Activated CD8-positive, alpha-beta memory T cell treated with anti-CD3 and anti-CD28 coated beads, Interleukin-2, amount 50 U/mL, for 24 hours (primary cell): ENCODE measurements around the gene SLC25A21.

Experiments used
- DNase-seq: peaks from one replicate; pipeline ENCODE4 v3.0.0-alpha.2; 2020; ENCODE audit errors: extremely low read depth

SLC25A21 gene

DNA sequence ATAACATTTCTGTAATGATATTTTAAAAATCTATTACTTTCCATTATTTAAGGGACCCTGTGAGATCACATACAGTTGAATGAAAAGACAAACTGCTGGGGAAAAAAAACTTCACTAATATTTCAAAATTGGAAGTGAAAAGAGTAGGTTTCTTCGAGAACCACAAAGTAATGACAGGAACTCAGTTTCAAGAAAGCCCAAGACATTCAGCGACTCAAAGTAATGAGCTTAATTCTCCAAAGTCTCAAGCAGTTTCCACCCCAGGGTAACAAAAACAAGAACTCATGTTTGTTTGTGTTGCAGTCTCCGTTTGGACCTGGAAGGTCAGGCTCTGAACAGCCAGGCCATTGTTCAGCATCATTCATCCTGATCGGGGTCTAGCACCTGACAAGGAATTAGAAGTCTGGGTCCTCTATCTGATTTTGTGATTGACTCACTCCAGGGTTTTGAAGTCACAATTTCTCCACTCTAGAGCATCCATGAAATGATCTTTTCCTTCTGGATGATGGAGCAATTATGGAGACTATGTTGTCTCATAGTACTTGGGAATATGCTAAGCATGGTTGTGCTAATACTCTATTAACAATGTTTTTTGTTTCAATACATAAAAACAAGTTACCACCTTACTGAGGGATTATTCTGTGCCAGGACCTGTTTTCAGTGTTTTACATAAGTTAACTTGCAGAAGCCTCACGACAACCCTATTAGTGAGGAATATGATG lies 126.9 kb downstream of the SLC25A21 start:
- DNase-seq, result no peak

DNA sequence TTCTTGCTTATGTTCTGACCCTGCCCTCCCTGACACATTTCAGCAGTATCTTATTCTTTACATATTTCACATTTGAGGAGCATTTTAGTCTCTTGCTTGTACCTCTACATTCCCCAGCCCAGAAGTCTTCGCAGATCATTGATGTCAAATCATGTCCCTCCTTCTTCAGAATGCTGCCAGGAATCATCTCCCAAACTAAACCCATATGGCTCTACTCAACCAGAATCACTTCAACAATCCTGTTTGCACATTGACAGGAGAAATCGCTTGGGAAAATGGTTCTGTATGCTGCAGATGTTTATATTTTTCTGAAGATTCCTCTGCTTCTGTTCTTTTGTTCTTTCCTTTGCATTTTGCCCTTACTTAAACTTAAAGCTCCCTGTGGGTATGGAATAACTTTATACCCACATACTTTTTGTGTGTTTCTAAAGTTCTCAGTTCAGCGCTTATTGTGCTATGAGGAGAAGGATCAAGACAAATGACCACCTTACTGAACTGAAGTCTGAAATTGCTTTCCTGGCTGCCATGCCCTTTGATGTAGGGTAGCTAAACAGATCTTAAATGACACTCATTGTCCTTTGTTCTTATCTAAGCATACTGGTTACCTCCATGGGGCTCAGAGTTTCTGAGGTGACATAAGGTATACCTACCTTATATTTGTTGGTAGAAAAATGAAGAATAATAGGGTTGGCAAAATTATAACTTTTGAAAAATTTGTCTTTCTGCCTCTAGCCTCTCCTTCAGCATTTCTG lies 134.6 kb downstream of the SLC25A21 start:
- no peak for DNase-seq

DNA sequence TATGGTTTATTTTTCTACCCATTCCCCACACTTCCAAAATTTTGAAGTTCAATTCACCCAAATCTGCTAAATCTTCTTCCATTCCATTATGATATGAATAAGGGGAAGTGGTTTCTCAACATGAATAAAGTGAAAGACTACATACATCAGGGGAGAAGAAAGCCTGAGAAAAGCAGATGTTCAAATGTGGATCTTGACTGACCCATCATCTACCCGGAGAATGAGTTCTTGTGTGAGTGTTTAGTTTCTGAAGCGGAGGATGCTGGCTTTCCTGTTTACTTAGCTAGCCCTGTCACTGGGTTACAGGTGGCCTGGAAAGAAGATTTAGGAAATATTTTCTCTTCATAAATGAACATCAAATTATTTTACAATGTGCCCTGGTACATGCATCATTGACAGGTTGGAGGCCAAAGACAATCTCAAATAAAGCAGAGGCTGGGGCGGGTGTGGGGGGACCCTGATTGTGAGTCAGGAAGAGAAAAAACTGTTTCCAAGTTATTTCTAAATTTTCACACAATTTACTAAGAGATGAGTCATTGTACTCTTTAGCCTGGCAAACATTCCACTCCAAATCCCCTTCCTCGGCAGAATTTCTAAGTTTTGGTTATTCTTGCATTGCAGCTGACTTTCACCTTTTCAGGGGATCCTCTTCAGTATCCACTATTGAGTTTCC lies 135.6 kb downstream of the SLC25A21 start:
- DNase-seq, result no peak

DNA sequence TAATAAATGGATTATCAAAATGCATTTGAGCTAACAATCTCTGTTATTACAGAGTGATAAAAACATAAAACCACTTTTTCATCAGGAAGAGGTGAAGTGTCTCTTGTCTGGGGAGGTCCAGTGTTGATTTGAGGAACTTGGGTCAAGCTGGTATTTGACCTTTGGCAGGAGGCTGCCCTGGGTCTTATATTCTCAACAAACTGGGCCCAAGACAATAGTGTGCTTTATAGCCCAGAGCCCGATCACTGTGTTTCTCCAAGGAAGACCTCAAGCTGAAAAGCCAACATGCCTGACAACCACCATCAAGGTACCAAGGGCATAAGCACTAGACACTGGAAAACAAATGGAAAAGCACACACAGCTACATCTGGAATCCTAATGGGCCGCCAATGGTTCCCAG lies 137.0 kb downstream of the SLC25A21 start:
- DNase-seq, result no peak

DNA sequence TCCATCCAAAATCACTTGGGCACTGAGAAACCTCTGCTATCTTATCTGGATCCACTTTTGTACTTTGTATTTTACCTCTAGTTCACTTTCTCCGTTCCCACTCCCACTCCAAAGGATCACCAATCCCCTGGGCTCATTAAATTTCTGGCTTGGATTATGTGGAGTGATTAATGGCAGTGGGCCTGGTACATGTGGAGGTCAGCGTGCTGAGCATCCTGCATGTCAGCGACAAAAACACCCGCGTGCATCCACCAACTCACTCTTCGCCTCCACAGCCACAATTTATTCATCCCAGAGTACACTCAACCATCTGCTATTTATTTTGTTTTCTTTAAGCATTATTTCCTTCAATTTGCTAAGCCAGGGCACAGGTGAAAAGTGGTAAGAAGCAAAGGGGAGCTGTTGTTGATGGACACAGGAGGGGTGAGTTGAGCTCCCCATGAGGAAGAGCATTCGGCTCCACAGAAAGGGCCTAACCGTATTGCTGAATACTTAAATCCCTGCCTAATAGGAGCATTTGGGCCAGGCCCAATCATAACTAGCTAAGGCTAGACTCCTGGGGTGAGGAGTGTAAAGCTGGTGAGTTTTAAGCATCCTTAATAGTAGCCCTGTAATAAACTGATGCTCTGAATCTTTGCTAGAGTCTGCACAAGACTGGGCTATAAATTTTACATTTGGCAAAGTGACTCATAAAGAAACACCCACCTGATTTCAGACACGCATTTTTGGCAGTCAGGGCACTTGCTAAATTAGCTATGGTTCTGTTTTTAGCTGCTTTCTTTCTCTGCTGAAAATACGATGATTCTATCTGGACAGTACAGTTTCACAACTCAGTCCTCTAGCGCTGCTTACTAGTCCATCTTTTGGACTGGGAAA lies 137.8 kb downstream of the SLC25A21 start:
- DNase-seq, result no peak

DNA sequence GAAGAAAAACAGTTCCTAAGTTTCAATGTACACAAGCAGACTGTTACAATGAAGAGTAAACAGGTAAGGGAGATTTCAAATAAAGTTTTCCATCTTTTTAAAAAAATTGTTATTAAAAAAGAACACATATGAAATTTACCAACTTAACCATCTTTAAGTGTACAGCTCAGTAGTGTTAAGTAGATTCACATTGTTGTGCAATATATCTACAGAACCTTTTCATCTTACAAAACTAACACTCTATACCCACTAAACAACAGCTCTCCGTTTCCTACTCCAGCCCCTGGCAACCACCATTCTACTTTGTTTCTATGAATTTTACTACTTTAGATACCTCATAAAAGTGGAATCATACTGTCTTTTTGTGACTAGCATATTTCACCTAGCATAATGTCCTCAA lies 139.5 kb downstream of the SLC25A21 start:
- no peak for DNase-seq

DNA sequence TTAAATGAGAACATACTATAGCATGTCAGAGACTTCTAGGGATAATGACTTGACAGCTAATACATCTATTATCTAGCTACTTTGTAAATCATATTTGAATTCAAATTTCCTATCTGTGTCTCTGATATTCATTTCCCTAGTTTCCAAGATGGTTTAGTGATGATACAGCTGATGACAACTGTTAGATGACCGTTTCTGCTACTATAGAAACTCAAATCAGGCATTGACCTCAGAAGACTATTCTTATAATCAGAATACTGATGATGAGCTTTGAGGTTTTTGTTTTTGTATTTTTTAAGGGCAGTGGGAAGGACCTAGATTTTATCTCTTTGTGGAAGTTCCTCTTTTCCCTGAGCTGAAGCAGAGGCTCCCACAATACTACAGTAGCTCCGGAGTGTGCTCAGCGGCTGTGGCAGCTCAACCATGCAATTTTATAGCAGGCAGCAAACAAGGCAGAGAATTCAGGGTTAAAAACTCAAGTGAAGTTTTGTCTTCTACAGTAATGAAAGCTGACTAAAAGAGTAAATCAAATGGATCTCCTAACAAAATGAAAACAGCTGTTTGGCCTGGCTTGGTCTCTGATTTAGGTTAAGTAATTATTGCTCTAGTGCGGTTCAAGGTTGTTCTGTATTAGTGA lies 145.1 kb downstream of the SLC25A21 start:
- no peak for DNase-seq

DNA sequence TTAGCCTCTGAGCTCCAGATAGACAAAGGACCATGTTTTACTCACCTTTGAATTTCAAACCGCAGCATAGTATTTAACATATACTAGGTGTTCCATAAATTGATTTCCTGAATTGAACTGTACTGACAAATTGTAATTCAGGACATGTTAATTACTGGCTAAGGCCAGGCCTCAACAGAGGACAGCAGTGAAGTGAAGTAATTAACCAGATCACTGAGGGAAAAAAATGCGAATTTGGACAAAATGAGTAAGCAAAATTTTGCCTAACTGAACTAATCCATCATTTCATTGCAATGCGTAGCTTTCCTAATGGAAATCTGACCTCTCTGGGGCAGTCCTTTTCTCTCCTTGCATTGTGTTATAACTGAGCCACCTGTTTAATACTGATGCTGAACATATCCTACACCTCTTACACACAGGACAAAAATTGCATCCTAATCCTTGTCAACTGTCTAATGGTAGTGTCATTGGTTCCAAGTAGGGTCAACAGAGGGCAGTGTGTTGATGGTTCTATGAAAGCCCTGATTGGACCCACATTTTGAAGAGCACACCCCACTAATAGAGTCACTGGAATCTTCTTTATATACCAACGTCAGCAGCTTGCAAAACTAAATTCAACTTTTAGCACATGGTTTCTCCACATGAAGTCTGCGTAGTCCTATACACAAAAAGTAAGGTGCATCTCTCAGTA lies 148.4 kb downstream of the SLC25A21 start:
- DNase-seq, result no peak

DNA sequence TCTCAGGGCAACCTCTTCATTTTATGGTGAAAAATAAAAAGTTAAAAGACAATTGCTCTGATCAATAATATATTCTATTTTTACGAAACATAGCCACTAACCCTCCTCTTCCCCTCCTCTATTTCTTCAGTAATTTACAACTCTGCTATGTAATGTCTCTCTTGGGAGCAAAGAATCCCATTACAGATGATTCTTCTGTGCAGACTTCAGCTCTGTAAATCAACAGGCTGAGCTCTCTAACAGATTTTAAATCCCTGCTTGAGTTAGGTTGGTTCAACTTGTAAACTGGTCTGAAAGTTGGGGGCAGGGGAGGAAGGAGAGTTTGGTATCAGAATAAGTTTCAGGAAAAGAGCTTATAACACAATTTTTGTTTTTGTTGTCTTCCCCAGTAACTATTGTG lies 151.0 kb downstream of the SLC25A21 start:
- no peak for DNase-seq

DNA sequence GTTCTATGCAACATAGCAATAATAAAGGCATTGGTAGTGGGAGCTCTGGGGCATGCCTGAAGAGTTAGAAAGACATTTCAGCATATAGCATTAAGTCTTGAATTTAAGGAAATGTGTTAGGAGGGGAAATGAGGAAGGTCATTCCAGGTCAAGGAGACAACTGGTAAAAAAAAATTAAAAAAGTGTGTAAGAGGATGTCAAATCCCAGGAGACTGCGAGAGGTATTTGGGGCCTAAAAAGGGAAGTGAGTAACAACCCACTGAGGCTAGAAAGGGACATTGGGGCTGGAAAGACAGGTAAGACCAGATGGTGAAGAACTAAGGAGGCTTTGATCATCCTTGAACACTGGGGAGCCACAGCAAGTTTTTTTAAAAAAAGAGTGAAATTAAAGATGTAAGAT lies 152.9 kb downstream of the SLC25A21 start:
- no peak for DNase-seq

DNA sequence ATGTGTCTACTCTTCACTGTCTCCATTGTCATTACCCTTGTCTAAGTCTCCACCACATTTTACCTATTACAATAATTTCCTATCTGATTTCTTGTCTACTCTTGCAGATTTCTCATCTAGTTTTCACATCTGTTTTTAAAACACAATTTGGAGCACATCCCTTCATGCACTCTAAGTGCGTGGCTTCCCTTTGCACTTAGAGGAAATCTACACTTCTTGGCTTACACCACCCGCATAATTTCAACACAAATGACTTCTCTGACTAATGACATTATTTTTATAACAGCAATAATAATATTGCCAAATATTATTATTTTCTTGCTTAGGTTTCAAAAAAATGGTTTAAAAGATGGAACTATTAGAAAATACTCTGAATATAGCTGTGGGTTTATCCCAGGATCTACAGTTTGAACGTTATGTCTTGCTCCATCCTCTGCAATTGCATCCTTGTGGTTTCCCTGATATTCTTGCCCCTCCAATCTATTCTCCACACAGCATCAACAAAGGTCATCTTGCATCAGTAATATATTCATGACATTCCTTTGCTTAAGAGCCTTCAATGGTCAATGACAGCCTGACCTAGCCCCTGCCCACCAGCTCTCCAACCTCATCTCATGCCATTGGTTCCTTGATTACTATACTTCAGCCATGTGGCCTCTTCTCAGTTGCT lies 153.7 kb downstream of the SLC25A21 start:
- no peak for DNase-seq

DNA sequence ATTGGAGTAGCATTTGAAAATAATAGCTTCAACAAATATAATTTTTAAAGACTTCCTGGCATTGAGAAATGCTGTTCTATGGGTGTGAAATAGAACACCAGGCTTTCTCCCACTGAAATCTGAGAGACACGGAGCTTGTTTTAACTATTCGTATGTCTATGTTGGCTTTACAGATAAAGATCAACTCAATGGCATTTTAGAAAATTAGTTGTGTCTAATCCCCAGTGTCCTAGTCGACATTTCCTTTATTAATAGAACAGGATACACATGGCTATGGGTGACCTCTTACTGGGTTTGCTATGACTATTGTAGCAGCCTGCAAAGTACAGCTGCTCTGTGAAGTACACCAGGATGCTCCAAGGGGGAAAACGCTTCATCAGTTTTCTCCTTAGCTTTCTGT lies 159.3 kb downstream of the SLC25A21 start:
- no peak for DNase-seq

DNA sequence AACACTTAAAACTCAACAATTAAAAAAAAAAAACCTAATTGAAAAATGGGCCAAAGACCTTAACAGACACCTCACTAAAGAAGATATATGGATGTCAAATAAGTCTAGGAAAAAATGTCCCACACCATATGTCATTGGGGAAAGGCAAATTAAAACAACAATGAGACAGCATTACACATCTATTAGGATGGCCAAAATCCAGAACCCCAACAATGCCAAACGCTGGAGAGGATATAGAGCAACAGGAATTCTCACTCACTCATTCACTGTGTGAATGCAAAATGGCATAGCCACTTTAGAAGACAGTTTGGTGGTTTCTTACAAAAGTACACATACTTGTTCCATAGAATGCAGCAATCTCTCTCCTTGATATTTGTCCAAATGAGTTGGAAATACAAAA lies 173.7 kb downstream of the SLC25A21 start:
- DNase-seq, result no peak

DNA sequence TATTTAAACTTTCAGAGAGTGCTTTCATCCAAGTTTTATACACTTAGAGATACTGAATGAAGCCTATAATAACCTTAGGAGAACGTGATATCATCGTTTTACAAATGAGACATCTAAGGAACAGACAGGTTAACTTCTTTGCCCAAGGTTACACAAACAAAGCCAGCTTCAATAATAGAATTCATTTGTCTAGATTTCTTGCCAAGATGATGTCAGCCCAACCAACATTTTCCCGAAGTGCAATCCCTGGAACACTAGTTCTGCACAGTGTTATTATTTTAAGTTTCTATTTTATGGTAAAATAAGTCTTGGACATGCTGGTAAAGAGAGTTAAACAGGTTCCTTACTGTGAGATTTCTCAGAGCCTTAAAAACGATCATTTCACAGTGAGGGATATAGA lies 174.6 kb downstream of the SLC25A21 start:
- DNase-seq, result no peak

DNA sequence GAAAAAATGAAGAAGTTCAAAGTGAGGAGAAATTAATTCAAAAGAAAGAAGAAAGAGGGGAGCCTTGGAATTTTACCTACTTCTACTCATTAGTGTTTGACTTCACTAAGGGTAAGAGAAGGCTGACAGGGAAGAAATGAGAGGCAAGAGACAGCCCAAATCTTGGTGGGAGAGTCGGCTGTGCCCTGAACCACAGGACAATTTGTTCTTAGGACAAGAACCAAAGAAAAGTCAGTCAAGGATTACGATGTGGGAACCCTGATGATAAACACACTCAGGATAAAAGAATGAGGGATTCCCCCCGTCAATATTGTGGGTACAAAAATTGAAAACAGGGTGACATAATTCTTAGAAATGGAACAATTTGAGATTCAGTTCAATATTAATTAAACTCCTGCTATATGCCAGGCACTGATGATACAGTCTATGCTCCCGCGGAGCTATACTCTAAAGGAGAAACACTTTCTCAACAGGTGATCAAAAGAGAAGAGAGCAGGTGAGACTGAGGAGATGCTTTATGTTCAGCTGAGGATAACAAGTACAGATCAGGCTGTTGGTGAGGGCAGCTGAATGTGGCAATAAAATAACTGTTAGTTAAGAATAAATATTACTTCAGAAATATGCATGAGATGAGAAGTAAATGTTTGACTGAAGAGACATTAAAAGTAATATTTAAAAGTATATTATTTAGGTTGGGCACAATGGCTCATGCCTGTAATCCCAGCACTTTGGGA lies 175.4 kb downstream of the SLC25A21 start:
- DNase-seq, result no peak

DNA sequence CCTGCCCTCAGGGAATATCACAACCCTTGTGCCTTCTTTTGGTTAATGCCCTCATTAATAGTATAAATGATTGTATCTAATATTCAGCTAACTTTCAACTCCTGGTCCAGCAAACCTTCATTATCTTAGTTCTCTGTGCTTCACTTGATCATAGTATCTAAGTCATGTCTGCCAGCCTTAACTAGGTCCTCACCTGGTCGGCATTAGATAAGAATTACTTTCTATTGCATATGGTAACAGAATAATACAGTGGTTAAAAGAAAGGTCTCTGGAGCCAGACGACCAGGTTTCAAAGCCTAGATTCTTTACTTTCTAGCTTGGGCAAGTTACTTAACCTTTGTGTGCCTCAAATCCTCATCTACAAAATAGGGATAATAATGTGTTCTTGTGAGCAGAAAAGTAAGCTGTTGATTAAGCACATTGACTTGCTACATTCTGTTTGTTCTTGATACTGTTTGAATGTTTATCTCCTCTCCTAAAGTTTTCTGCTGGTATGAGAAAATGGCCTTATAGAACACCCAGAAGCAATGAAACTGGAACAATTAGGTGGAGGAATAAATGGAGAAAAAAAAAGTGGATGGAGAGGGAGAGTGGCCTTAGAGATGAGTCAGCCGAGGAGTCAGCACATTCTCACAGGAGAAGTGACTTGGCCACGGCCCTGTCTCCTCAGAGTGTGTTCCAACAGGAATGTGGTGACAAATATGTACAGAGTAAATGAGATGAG lies 176.1 kb downstream of the SLC25A21 start:
- DNase-seq, result no peak

DNA sequence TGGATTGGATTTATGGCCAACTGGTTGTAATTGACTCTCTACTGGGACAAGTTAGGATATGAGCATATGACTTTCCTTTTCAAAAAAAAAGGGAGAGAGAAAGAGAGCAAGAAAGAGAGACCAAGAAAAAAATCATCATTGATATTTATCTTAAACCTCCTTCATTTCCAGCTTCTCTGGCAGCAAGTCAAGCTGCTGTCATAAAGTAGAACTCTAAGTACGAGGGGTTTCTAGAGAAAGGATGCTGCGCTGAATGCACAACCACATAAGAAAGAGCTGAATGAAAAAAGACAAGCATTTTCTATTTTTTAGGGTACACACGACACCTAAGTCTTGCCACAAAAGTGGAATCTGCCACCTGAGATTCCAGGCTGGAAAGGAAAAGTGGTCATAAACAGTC lies 182.6 kb downstream of the SLC25A21 start:
- no peak for DNase-seq

DNA sequence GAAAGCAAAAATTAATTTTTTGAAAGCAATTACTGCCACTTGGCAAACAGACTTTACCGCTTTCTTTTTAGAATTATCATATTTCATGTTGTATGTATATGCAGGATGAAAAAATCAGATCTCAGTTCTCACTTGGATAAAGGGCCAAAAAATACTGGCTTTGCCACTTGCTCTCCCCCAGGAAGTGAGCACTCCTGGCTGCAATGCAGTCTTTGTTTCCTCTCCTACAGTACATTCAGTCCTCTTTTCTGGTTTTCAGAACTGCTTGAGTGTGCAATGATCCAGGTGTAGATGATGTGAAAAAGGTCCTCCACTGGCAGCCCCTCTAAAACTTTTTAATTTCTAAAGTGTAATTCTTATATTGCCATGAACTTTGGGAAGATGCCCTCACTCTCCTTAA lies 183.4 kb downstream of the SLC25A21 start:
- DNase-seq, result no peak

DNA sequence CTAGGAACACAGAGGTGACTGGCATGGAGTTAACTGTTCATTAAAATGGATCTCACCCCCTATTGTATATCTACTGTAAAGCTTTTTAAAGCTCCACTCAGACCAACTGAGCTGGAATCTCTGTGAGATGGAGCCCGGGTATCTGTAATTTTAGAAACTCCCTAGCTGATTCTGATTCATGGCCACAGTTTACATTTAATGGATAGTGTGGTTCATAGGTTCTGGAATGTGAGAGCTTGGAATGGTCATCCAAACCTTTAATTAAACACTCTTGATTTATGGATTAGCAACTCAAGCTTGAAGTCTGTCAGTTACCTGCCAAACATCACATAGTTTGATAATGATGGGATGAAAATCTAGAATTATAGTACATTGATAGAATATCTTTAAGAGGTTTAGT lies 183.8 kb downstream of the SLC25A21 start:
- no peak for DNase-seq
